Caki2 (cell line): Measurements from ENCODE around the gene EEF1A2. TPM values are rescaled to one million over a fixed set of nuclear protein-coding genes. Genes with fewer than 3 reads are reported as not detected.

ENCODE experiments used
- DNase-seq: peaks from one replicate; pipeline ENCODE4 v3.0.0-alpha.2; 2015; ENCODE audit warnings: low read depth
- in situ Hi-C: cut with HindIII; loops from 2 replicates; pipeline ENCODE4 v1.10.0; 2016; ENCODE audit warnings: low sequenced_read_pairs, low pct_unique_long_range_greater_than_20kb, mixed read lengths
- total RNA-seq: library from RNA; depleted of rRNA; stranded (reverse); fragments of >200 nt; shearing (Covaris generic); gene quantifications from 2 replicates; pipeline ENCODE4 v1.2.3, GENCODE V29; 2014; ENCODE audit warnings: low replicate concordance

Gene EEF1A2
- total RNA-seq, 1 experiment from 2014 or later: 281 TPM

- in situ Hi-C loops: no loop called here
- no peak for DNase-seq
Measured at GRCh38 chr20:63466861-63467260, 32.0 kb downstream of the EEF1A2 start.

DNA sequence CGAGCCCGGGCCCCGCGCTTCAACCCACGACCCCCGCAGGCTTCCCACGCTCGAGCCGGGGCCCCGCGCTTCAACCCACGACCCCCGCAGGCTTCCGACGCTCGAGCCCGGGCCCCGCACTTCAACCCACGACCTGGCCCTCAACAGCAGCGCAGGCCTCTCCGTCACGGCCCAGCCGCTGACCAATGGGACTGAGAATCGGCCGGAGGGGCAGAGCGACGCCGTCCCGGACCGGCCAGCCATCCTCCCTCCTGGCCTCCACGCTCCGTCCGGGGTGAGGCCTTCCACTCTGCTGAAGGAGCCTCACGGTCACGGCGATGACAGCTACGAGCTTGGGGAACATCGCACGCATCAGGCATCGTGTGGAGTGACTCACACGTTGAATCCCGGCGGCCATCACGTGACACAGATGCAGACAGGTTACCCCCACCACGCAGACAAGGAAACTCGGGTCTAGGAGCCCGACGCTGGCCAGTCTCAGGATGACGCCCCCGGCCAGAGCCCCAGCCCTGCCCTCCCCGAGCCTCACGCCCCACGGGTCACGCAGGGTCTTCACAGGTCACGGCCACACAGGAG, 32.5 kb downstream of the EEF1A2 start:
- DNase-seq: no peak
- in situ Hi-C loops: no loop called here

- in situ Hi-C loops: no loop called here
- no peak for DNase-seq
Measured at GRCh38 chr20:63465380-63466249, 33.3 kb downstream of the EEF1A2 start.

DNA sequence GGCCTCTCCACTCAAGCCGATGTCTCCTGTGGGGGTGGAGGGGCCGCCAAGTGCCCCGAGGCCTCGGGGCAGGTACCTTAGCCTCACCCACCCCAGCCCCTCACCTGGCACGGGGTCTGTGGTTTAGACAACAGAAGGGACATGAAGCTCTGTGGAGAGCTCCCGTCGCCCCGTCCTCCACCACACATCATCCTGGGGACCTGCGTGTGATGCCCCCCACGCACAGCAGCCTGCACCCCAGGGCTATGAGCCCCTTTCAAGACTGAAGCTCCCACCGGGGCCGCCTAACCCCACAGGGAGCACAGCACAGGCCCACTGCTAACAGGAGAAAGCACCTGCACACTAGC, 34.6 kb downstream of the EEF1A2 start:
- DNase-seq: no peak

GRCh38 chr20:63463400-63464288, 35.2 kb downstream of the EEF1A2 start:
- in situ Hi-C loops: no loop called here
- DNase-seq: no peak

More for the DNA sequence above, 34.6 kb downstream of the EEF1A2 start:
- in situ Hi-C loops: no loop called here

GRCh38 chr20:63462244-63462643, 36.6 kb downstream of the EEF1A2 start:
- no peak for DNase-seq
- in situ Hi-C loops: no loop called here

GRCh38 chr20:63461104-63461763, 37.6 kb downstream of the EEF1A2 start:
- in situ Hi-C loops: no loop called here
- peak; percentile 39 for DNase-seq

DNA sequence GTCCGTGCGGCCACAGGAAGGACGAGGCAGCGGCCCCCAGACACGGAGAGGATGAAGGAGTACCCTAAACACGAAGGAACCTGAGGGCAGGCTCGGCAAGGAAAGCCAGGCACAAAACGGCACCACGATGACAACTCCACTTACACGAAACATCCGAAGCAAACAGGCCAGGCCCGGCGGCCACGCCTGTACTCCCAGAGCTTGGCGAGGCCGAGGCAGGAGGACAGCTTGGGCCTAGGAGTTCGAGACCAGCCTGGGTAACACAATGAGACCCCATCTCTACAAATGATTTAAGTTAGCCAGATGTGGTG, 39.9 kb downstream of the EEF1A2 start:
- in situ Hi-C loops: no loop called here

GRCh38 chr20:63458170-63459069, 40.5 kb downstream of the EEF1A2 start:
- no peak for DNase-seq
- in situ Hi-C loops: no loop called here

More for the DNA sequence above, 39.9 kb downstream of the EEF1A2 start:
- no peak for DNase-seq

DNA sequence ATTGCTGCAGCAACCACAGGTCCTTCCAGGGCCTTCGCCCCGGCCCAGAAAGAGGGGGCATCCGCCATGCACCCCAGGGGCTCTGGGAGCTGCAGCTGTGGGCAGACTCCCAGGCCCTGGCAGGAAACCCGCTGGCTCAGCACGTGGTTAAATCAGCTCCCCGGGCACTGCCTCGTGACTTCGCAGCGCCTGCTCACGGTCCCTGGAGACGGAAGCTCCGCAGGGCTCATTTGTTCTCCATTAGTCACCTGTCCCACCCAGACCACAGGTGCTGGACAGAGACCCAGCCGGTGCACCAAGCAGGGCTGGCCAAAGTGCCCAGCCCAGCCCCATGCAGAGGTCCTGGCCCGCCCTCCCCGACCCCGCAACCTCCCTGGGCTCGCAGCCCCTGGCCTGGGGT, 41.1 kb downstream of the EEF1A2 start:
- peak; percentile 64 for DNase-seq
- in situ Hi-C loops: no loop called here

- DNase-seq: no peak
- in situ Hi-C loops: no loop called here
Measured at GRCh38 chr20:63456429-63457284, 42.2 kb downstream of the EEF1A2 start.

DNA sequence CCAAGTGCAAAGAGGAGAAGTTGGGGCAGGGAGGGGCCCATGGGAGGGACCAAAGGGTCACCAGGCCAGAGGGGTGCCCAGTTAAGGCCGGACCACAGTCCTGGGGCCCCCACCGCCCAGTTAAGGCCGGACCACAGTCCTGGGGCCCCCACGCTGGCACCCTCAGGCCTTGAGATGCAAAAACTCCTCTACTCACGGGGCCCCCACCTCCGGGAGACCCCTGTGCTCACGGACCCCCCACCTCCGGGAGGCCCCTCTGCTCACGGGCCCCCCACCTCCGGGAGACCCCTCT, 43.4 kb downstream of the EEF1A2 start:
- in situ Hi-C loops: no loop called here
- no peak for DNase-seq

GRCh38 chr20:63454731-63455567, 43.9 kb downstream of the EEF1A2 start:
- in situ Hi-C loops: no loop called here
- DNase-seq: no peak

- DNase-seq: no peak
Measured at GRCh38 chr20:63452821-63453523, 45.9 kb downstream of the EEF1A2 start.

DNA sequence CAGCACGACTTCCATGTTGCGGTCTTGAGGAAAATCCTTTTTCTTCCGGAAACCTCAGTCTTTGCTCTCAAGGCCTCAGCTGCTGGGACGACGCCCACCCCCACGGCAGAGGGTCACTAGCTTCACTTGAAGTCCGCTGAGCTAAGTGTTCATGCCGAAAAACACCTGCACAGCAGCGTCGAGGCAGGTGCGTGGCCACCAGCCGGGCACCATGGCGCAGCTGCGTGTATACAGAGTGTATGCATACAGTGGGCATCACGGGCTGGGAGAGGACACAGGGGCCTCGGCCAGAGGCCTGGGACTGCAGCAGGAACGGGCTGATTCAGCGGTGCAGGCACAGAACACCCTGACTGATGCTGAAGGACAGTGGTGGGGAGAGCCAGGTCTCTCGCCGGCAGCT, 46.5 kb downstream of the EEF1A2 start:
- DNase-seq: no peak
- in situ Hi-C loops: no loop called here

More at GRCh38 chr20:63452821-63453523, 45.9 kb downstream of the EEF1A2 start:
- in situ Hi-C loops: no loop called here

DNA sequence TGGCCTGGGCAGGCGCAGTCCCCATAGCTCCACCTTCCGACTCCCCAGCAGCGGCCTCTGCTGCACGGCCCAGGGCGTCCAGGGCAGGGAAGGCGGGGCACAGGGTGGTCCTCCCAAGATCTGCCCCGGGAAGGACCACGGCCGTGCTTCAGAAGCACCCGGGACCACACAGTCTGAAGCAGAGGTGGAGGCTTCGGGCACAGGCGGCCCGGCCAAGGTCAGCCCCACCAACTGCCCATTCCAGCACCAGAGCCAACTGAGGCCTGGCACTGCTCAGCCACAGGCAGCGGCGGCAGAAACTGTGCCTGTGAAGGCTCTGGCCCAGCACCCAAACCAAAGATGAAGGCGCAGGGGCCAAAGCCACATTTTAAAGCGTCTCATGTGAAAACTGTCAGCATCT, 47.1 kb downstream of the EEF1A2 start:
- in situ Hi-C loops: no loop called here

More for the DNA sequence above, 47.1 kb downstream of the EEF1A2 start:
- DNase-seq: no peak
